Tibial nerve (tissue), 4 donors: ENCODE results near the gene CRLF2. TPM values are rescaled to one million over a fixed set of nuclear protein-coding genes. Genes with fewer than 3 reads are reported as not detected.
"Not testable (repeated sequence)": the region's sequence is repeated elsewhere in the genome, so short reads cannot be mapped to it uniquely, and the experiment has no call there.

ENCODE experiments used
- DNase-seq, 2 donors: peaks; one replicate each; pipeline ENCODE4 v3.0.0-alpha.2; 2019; ENCODE audit warnings: low spot score in 2 of 2
- H3K27ac ChIP-seq, 4 donors: fragments of 200-600 bp; sonication (generic) in 3 of 4; one replicate each; pipeline ENCODE4 v1.5.1; 2017 to 2019; ENCODE audit warnings: mild to moderate bottlenecking in 1 of 4
- H3K27me3 ChIP-seq, 2 donors: fragments of 200-600 bp; sonication (generic) in 1 of 2; one replicate each; pipeline versions ENCODE4 v1.5.1 to v1.6.0; 2017 to 2019
- H3K36me3 ChIP-seq, 3 donors: fragments of 200-600 bp; sonication (generic); one replicate each; pipeline ENCODE4 v1.5.1; 2018 to 2019
- H3K4me1 ChIP-seq, 4 donors: fragments of 200-600 bp; sonication (generic) in 3 of 4; one replicate each; pipeline ENCODE4 v1.5.1; 2017 to 2019
- H3K4me3 ChIP-seq, 4 donors: fragments of 200-600 bp; sonication (generic) in 3 of 4; one replicate each; pipeline ENCODE4 v1.5.1; 2017 to 2019; ENCODE audit warnings: mild to moderate bottlenecking in 1 of 4, moderate library complexity in 1 of 4
- H3K9me3 ChIP-seq, 4 donors: fragments of 200-600 bp; sonication (generic) in 3 of 4; one replicate each; pipeline ENCODE4 v1.5.1; 2017 to 2019
- EP300 ChIP-seq, 2 donors: sonication (generic); formaldehyde crosslinking; IDR thresholded peaks; one replicate each; pipeline ENCODE4 v1.6.1; 2017; ENCODE audit warnings: antibody characterized with exemption in 2 of 2, mild to moderate bottlenecking in 1 of 2
- POLR2A ChIP-seq, 2 donors: fragments of 450-650 bp; IDR thresholded peaks; one replicate each; pipeline ENCODE4 v1.6.1; 2017; ENCODE audit warnings: antibody characterized with exemption in 2 of 2, mild to moderate bottlenecking in 2 of 2, moderate library complexity in 2 of 2
- WGBS, 2 donors: methylation state at CpG; one replicate each; pipeline ENCODE4 v1.1.5; 2018; 5-methylcytosine and 5-hydroxymethylcytosine counted together
- total RNA-seq, 4 donors: library from RNA; depleted of rRNA; stranded (reverse); fragments of >200 nt; gene quantifications; one replicate each; pipeline ENCODE4 v1.1.0, GENCODE V29; 2016
- TF ChIP-seq, protein P1 (sequence below), 5 experiments: fragments of 200-600 bp in 3 of 5; fragments of 450-650 bp in 2 of 5; sonication (generic) in 3 of 5; IDR thresholded peaks; one replicate each; pipeline ENCODE4 v1.5.1; 2016 to 2019; ENCODE audit warnings: antibody characterized with exemption in 5 of 5, mild to moderate bottlenecking in 3 of 5, moderate library complexity in 2 of 5

The CRLF2 gene
- total RNA-seq, 4 donors from 2014 or later, result 0.44 to 3.1 (median 0.84) TPM; not detected in 1

- Histone ChIP-seq H3K27me3 (peaks cover 0 to 15% of the 10 kb centered on the region in 2 donors), H3K27ac (peak overlapping the region in 3 of 4 donors; percentile 31 to 76 (median 38)), H3K36me3 (no peaks in the 10 kb centered on the region), H3K4me1 (peaks cover 0 to 15% (median 4%) of the 10 kb centered on the region in 4 donors), H3K9me3 (peaks cover 0 to under 1% (median 0%) of the 10 kb centered on the region in 4 donors), H3K4me3 (peak overlapping the region in 2 of 4 donors; percentile 4 to 38)
- 2 to 4% methylated on average over 34 of the region's 34 CpGs for WGBS, 2 donors
- TF ChIP-seq EP300 (IDR thresholded peaks at IDR 0.05) (no peak), POLR2A (IDR thresholded peaks at IDR 0.05) (no peak)
- TF ChIP-seq, protein P1, sequence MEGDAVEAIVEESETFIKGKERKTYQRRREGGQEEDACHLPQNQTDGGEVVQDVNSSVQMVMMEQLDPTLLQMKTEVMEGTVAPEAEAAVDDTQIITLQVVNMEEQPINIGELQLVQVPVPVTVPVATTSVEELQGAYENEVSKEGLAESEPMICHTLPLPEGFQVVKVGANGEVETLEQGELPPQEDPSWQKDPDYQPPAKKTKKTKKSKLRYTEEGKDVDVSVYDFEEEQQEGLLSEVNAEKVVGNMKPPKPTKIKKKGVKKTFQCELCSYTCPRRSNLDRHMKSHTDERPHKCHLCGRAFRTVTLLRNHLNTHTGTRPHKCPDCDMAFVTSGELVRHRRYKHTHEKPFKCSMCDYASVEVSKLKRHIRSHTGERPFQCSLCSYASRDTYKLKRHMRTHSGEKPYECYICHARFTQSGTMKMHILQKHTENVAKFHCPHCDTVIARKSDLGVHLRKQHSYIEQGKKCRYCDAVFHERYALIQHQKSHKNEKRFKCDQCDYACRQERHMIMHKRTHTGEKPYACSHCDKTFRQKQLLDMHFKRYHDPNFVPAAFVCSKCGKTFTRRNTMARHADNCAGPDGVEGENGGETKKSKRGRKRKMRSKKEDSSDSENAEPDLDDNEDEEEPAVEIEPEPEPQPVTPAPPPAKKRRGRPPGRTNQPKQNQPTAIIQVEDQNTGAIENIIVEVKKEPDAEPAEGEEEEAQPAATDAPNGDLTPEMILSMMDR (IDR thresholded peaks at IDR 0.05), result no peak
- no peak for DNase-seq
Observed at GRCh38 chrX:1248331-1249061, 36.0 kb upstream of the CRLF2 start.

GRCh38 chrX:1246816-1247215, 34.4 kb upstream of the CRLF2 start:
- Histone ChIP-seq H3K4me1 (peaks cover 0 to 20% (median 4%) of the 10 kb centered on the region in 4 donors), H3K9me3 (no peaks in the 10 kb centered on the region), H3K36me3 (no peaks in the 10 kb centered on the region), H3K27ac (no peak overlapping the region), H3K4me3 (no peak overlapping the region), H3K27me3 (peaks cover 0 to 15% of the 10 kb centered on the region in 2 donors)
- WGBS, 2 donors, result 10 to 12% methylated on average over 18 of the region's 18 CpGs
- TF ChIP-seq, protein P1 (IDR thresholded peaks at IDR 0.05), result peak; percentile 63 to 74 (median 70)
- no peak for TF ChIP-seq POLR2A (IDR thresholded peaks at IDR 0.05)
- TF ChIP-seq EP300 (IDR thresholded peaks at IDR 0.05), result peak in 1 of 2 donors; percentile 33
- peak; percentile 67 to 82 for DNase-seq

GRCh38 chrX:1244164-1245076, 32.0 kb upstream of the CRLF2 start:
- no peak overlapping the region for H3K4me3 ChIP-seq
- H3K36me3 ChIP-seq, result no peaks in the 10 kb centered on the region
- WGBS, 2 donors, result 17 to 21% methylated on average over 11 to 13 of the region's 13 CpGs
- H3K9me3 ChIP-seq, result peaks cover 0 to 3% (median 0%) of the 10 kb centered on the region in 4 donors
- H3K27me3 ChIP-seq, result peaks cover 0 to 15% of the 10 kb centered on the region in 2 donors
- TF ChIP-seq, protein P1 (IDR thresholded peaks at IDR 0.05), result no peak
- no peak for TF ChIP-seq EP300 (IDR thresholded peaks at IDR 0.05)
- no peak for TF ChIP-seq POLR2A (IDR thresholded peaks at IDR 0.05)
- DNase-seq, result no peak
- H3K27ac ChIP-seq, result no peak overlapping the region
- peaks cover 0 to 18% (median 4%) of the 10 kb centered on the region in 4 donors for H3K4me1 ChIP-seq

DNA sequence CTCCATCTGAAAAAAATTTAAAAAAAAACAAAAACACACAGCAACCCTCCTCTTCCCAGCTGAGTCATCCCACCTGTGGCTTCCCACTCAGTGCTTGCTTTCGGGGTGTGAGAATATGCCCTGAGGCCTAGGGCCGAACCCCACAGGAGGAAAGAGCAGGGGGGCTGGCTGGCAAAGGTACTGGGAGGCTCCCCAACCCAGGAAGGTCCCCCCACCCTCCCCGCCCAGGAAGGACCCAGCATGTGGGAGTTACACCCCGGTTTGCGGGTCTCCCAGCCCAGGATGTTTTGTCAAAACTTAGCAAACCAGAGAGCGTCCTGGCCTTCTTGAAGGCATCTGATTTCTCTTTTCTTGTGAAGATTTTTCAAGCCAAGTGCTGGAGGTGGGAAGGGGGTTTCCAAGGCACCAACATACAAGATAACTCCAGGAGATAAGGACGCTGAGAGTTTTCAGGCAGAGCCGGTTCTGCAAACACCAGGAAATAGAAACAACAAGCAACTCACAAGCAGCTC, 30.5 kb upstream of the CRLF2 start:
- Histone ChIP-seq H3K4me1 (peaks cover 0 to 5% (median 0%) of the 10 kb centered on the region in 4 donors), H3K9me3 (peaks cover 0 to 3% (median 0%) of the 10 kb centered on the region in 4 donors), H3K36me3 (no peaks in the 10 kb centered on the region), H3K27me3 (peaks cover 0 to 7% of the 10 kb centered on the region in 2 donors), H3K27ac (no peak overlapping the region), H3K4me3 (no peak overlapping the region)
- 42 to 48% methylated on average over 8 of the region's 8 CpGs for whole genome bisulfite sequencing, 2 donors
- TF ChIP-seq POLR2A (IDR thresholded peaks at IDR 0.05) (no peak), EP300 (IDR thresholded peaks at IDR 0.05) (no peak)
- TF ChIP-seq, protein P1 (IDR thresholded peaks at IDR 0.05), result no peak
- DNase-seq, result no peak

- H3K27me3 ChIP-seq, DNase-seq, H3K4me1 ChIP-seq, H3K36me3 ChIP-seq, H3K9me3 ChIP-seq, H3K4me3 ChIP-seq, H3K27ac ChIP-seq: not testable (repeated sequence)
- WGBS, 2 donors, result 94% methylated on average over 8 to 9 of the region's 10 CpGs
Observed at GRCh38 chrX:1240551-1240950, 28.1 kb upstream of the CRLF2 start.
